GM12873 (cell line): ENCODE results near the gene NTF3.

ENCODE experiments used
- TF ChIP-seq, protein P1 (sequence below): IDR thresholded peaks from 2 replicates; pipeline ENCODE4 v1.5.1; 2012; ENCODE audit warnings: low read depth, mild to moderate bottlenecking, moderate library complexity, low read length, control low read depth; ENCODE audit not compliant: insufficient read depth; ENCODE audit errors: missing control alignments

Gene NTF3

DNA sequence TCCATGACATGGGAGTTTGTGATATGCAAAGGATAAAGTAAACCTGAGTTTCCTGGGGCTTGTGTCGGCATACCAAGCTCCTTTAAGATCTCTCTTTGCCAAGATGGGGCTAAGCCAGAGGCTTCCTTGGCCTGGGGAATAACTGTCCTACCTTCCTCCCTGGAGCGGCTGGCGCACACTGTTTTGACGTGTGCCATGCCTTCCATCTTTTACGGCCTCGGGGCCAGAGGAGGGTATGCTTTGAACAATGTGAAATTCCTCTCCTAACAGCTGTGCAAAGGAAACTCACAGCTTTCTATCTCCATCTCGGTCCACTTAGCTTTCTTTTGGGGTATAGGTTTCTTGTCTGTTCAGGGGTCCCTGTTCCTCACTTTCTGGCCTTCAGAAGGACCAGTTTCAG lies 55.2 kb downstream of the NTF3 start:
- TF ChIP-seq, protein P1, sequence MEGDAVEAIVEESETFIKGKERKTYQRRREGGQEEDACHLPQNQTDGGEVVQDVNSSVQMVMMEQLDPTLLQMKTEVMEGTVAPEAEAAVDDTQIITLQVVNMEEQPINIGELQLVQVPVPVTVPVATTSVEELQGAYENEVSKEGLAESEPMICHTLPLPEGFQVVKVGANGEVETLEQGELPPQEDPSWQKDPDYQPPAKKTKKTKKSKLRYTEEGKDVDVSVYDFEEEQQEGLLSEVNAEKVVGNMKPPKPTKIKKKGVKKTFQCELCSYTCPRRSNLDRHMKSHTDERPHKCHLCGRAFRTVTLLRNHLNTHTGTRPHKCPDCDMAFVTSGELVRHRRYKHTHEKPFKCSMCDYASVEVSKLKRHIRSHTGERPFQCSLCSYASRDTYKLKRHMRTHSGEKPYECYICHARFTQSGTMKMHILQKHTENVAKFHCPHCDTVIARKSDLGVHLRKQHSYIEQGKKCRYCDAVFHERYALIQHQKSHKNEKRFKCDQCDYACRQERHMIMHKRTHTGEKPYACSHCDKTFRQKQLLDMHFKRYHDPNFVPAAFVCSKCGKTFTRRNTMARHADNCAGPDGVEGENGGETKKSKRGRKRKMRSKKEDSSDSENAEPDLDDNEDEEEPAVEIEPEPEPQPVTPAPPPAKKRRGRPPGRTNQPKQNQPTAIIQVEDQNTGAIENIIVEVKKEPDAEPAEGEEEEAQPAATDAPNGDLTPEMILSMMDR: no peak

DNA sequence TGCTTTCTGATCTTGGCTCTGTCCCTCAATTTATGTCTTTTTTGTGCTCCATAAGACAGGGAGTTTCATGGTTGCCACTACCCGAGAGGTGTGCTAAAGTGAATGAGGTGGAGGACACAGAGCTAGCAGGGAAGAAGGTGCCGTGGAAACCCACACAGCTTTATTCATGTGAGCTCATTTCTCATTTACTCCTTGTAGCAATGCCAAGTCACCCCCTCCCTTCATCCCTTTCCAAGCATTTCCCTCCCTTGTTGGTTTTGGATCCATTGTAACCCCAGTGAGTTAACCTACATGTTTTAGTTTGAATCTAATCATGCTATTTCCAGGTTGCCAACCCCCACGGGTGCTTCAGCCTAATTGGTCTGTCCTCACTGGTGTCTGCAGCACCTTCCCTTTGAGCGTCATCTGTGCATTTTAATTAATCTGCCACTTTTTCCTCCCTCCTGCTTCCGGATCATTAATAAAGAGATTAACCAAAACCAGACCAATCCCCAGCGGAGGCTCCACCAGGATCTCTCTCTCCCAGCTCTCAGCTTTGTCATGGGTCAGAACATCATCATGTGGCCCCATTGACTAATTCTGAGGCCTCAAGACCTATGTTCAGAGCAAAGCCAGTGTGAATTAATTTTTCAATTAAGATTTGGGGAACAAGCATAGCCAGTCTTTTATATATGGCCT lies 56.2 kb downstream of the NTF3 start:
- TF ChIP-seq, protein P1: no peak

DNA sequence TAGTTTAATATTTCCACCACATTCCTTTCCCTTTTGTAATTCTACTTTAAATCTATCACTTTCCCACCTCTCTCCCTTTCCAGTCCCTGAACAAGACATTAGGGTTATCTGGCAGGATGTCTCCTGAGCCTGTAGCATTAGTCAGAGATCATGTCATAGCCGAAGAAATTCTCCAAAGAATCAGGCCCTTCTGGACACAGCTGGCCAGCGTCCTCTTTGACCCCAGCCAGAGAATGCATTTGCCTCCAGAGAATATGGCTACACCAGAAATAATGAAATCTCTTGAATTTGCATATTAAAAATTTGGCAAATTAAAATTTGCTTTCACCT lies 56.7 kb downstream of the NTF3 start:
- TF ChIP-seq, protein P1: no peak

DNA sequence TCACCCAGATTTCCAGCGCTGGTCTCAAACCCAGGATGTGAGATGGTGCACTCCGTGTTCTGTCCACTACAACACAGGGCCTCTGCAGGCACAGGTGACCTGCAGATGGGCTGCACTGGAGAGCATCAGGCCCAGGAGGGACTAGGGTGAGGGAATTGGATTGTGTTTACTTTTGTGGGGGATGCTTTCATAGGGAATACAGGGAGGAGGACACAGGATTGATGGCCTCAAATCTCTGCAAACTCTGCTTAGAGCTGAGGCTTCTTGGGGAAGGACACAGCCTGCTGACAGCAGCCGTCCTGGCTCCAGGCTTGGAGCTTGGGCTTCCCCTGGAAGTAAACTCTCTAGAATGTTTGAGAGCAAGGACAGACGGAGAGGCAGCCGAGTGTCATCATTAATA lies 57.1 kb downstream of the NTF3 start:
- TF ChIP-seq, protein P1: no peak

DNA sequence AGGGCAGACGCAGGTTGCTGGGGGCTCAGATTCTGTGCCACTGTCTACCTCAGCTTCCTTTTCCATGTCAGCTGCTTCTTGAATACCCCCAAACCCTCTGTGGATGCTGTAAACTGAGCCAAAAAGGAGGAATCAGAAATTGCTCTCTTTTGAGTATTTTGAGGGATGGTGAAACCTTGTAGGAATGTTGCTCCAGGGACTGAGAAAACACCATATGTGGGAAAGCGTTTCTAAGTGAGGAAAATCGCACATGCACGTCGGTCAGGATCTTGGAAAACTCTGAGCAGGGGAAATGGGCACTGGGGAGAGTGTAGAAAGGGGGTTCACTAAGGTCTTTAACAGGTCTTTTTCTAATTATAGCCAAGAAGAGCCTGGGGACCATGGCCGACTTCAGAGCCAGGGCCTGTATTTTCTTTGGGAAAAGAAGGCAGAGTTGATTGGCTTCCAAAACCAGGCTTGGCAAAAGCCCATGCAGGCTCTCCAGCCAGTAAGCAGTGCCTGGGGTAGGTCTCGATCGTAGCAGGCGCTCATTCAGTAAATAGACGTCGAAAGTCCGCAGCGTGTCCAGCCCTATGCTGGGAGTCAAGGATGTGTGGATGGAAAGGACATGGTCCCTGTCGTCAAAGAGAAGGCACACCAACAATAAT lies 58.0 kb downstream of the NTF3 start:
- TF ChIP-seq, protein P1: no peak

DNA sequence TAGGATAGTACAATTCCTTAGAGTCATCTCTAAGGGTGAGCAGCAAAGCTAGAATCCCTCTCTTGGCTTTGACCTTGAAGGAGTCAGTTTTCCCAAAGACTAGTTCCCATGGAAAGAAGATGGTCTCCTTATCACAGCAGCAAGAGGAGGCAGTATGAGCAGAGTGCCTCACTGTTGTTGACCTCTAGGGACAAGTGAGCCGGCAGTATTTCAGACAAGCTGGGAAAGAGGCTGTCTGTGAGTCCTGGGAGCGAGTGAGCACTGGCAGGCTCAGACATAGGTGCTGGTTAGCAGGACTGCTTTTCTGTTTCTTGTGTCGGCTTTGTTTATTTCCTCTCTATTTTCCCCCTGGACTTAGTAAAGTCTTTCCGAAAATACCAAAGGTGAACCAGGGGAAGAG lies 60.7 kb downstream of the NTF3 start:
- TF ChIP-seq, protein P1: no peak

DNA sequence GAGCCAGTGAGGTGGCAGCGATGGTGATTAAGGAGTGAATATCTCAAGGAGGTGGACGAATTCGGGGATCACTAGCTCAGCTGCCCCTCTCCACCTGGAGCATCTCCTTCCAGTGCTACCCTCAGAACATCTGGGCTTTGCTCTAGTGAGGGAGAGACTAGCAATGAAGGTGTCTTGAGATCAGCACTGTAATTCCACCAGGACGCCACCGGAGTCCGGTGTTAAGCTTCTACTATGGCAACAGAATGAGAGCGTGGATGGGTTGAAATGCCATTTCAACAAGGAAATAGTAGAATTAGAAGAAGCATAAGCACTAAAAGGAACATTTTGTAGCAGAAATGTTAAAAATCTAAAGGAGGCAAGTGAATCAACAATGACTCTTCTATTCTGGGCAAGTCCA lies 61.1 kb downstream of the NTF3 start:
- TF ChIP-seq, protein P1: no peak
